GM12878 (cell line): ENCODE results near the gene RIMS3. TPM values are rescaled to one million over a fixed set of nuclear protein-coding genes. Genes with fewer than 3 reads are reported as not detected.

Source experiments
- ATAC-seq: fragments of 200-7000 bp; cut with Tn5 transposase; 3 replicates; pipeline ENCODE4 v1.9.1; 2020; ENCODE audit warnings: mild to moderate bottlenecking, moderate library complexity
- BruUV-seq: library from RNA; stranded (reverse); fragments of 400-500 nt; replicated peaks from 2 replicates; lab custom pipeline; 2021; lab: Mats Ljungman, UMichigan
- CTCF ChIA-PET: fragments of 300-600 bp; sonication (Branson Sonifier 250); formaldehyde crosslinking; extraction: SDS; loops from one replicate; lab custom pipeline; 2021; ENCODE audit warnings: inconsistent platforms; lab: Yijun Ruan, JAX
- POLR2A ChIA-PET: fragments of 350-600 bp; formaldehyde crosslinking; extraction: SDS; loops from one replicate; lab custom pipeline; 2021; ENCODE audit warnings: inconsistent platforms; lab: Charles Lee
- RAD21 ChIA-PET: fragments of 300-600 bp; sonication (Branson Sonifier 250); formaldehyde crosslinking; loops from one replicate; lab custom pipeline; 2023; ENCODE audit warnings: antibody characterized with exemption; ENCODE audit not compliant: unreplicated experiment; lab: Charles Lee
- SMC1A ChIA-PET: fragments of 300-600 bp; sonication (Branson Sonifier 250); formaldehyde crosslinking; loops from one replicate; lab custom pipeline; 2023; ENCODE audit not compliant: unreplicated experiment, uncharacterized antibody; lab: Charles Lee
- DNase-seq: peaks from one replicate; pipeline ENCODE4 v3.0.0-alpha.2; 2011; ENCODE audit warnings: low read depth, low spot score
- FAIRE-seq: peaks from 3 replicates; lab custom pipeline; 2011; peaks lifted over from hg19 to GRCh38; lab: Jason Lieb, UNC
- H2AFZ ChIP-seq: 2 replicates; pipeline ENCODE4 v1.6.0; 2011; ENCODE audit warnings: low read depth, low read length, control low read depth; ENCODE audit not compliant: control insufficient read depth
- H3K27ac ChIP-seq: 2 replicates; pipeline ENCODE4 v1.5.1; 2011; ENCODE audit warnings: control low read depth; ENCODE audit not compliant: control insufficient read depth, insufficient read depth
- H3K27me3 ChIP-seq, 2 experiments: replicated peaks in 1 of 2; 2 replicates each; pipeline versions ENCODE4 v1.6.0 to v1.6.1; 2011; ENCODE audit warnings: low read length in 1 of 2; ENCODE audit not compliant: control insufficient read depth in 2 of 2, insufficient read depth in 2 of 2
- H3K36me3 ChIP-seq, 2 experiments: 2 replicates each; pipeline ENCODE4 v1.5.1; 2011; ENCODE audit warnings: low read length in 1 of 2; ENCODE audit not compliant: control insufficient read depth in 2 of 2, insufficient read depth in 2 of 2
- H3K4me1 ChIP-seq: 2 replicates; pipeline ENCODE4 v1.6.1; 2011; ENCODE audit warnings: mild to moderate bottlenecking, low read length, moderate library complexity, mixed read lengths; ENCODE audit not compliant: control insufficient read depth, insufficient read depth
- H3K4me2 ChIP-seq: 2 replicates; pipeline ENCODE4 v1.6.0; 2011; ENCODE audit warnings: control low read depth; ENCODE audit not compliant: control insufficient read depth, insufficient read depth
- H3K4me3 ChIP-seq: fragments of 200-600 bp; sonication (generic); 2 replicates; pipeline ENCODE4 v1.5.1; 2016
- H3K79me2 ChIP-seq: 2 replicates; pipeline ENCODE4 v1.6.0; 2011; ENCODE audit warnings: low read length; ENCODE audit not compliant: control insufficient read depth, insufficient read depth
- H3K9ac ChIP-seq: 2 replicates; pipeline ENCODE4 v1.8.0; 2011; ENCODE audit warnings: low read length, control low read depth, mixed read lengths; ENCODE audit not compliant: control insufficient read depth, insufficient read depth
- H3K9me3 ChIP-seq: replicated peaks from 3 replicates; pipeline ENCODE4 v1.5.1; 2011; ENCODE audit warnings: mild to moderate bottlenecking, low read length; ENCODE audit not compliant: control insufficient read depth, insufficient read depth
- H4K20me1 ChIP-seq: 2 replicates; pipeline ENCODE4 v1.6.0; 2011; ENCODE audit not compliant: control insufficient read depth, insufficient read depth
- CBFB ChIP-seq: IDR thresholded peaks from 2 replicates; pipeline ENCODE4 v1.6.1; 2016; ENCODE audit warnings: antibody characterized with exemption, low read depth
- EED ChIP-seq: sonication (generic); IDR thresholded peaks from 2 replicates; pipeline ENCODE4 v1.6.1; 2016; ENCODE audit warnings: antibody characterized with exemption, low read depth
- FOXM1 ChIP-seq: IDR thresholded peaks from 2 replicates; pipeline ENCODE4 v1.6.1; 2012; ENCODE audit warnings: low read depth, mild to moderate bottlenecking, inconsistent platforms, low read length, moderate library complexity
- GABPA ChIP-seq: IDR thresholded peaks from 2 replicates; pipeline ENCODE4 v1.6.1; 2014; ENCODE audit warnings: antibody characterized with exemption, low read depth, mild to moderate bottlenecking, inconsistent platforms
- HDAC2 ChIP-seq: fragments of 200-600 bp; sonication (generic); IDR thresholded peaks from 2 replicates; pipeline ENCODE4 v1.6.1; 2017
- HDGF ChIP-seq: fragments of 450-650 bp; IDR thresholded peaks from 2 replicates; pipeline ENCODE4 v1.6.1; 2016; ENCODE audit warnings: antibody characterized with exemption
- IKZF1 ChIP-seq: fragments of 450-650 bp; conservative IDR thresholded peaks from 2 replicates; pipeline ENCODE4 v1.6.1; 2017; ENCODE audit warnings: antibody characterized with exemption, mild to moderate bottlenecking
- IRF4 ChIP-seq: IDR thresholded peaks from 2 replicates; pipeline ENCODE4 v1.6.1; 2011; ENCODE audit warnings: low read depth, low read length
- JUNB ChIP-seq: IDR thresholded peaks from 2 replicates; pipeline ENCODE4 v1.6.1; 2016; ENCODE audit warnings: antibody characterized with exemption, mild to moderate bottlenecking
- NFYB ChIP-seq: IDR thresholded peaks from 2 replicates; pipeline ENCODE4 v1.6.1; 2011; ENCODE audit warnings: low read depth, mild to moderate bottlenecking, low read length, improper control_type of control experiment, moderate library complexity; ENCODE audit not compliant: insufficient read depth
- PAX5 ChIP-seq: IDR thresholded peaks from 2 replicates; pipeline ENCODE4 v1.6.1; 2011; ENCODE audit warnings: low read depth, low read length, borderline replicate concordance
- PBX3 ChIP-seq: IDR thresholded peaks from 2 replicates; pipeline ENCODE4 v1.6.1; 2011; ENCODE audit warnings: mild to moderate bottlenecking, low read depth, low read length, moderate library complexity; ENCODE audit not compliant: insufficient replicate concordance
- POLR2AphosphoS5 ChIP-seq: IDR thresholded peaks from 2 replicates; pipeline ENCODE4 v1.6.1; 2011; ENCODE audit warnings: mild to moderate bottlenecking, low read length, inconsistent platforms
- POU2F2 ChIP-seq: IDR thresholded peaks from 3 replicates; pipeline ENCODE4 v1.6.1; 2011; ENCODE audit warnings: low read depth, mild to moderate bottlenecking, low read length, borderline replicate concordance
- RUNX3 ChIP-seq: IDR thresholded peaks from 2 replicates; pipeline ENCODE4 v1.6.1; 2012; ENCODE audit warnings: low read length, inconsistent platforms
- SIX5 ChIP-seq: IDR thresholded peaks from 2 replicates; pipeline ENCODE4 v1.6.1; 2011; ENCODE audit warnings: mild to moderate bottlenecking, low read depth, low read length, moderate library complexity; ENCODE audit not compliant: severe bottlenecking
- YY1 ChIP-seq: IDR thresholded peaks from 2 replicates; pipeline ENCODE4 v1.6.1; 2011; ENCODE audit warnings: low read depth, mild to moderate bottlenecking, low read length
- ZNF24 ChIP-seq: fragments of 450-650 bp; IDR thresholded peaks from 2 replicates; pipeline ENCODE4 v1.6.1; 2017; ENCODE audit warnings: antibody characterized with exemption, mild to moderate bottlenecking
- ZSCAN29 ChIP-seq: fragments of 450-650 bp; IDR thresholded peaks from 2 replicates; pipeline ENCODE4 v1.6.1; 2017; ENCODE audit warnings: mild to moderate bottlenecking, moderate library complexity
- WGBS: methylation state at CpG from one replicate; pipeline ENCODE4 v1.1.6; 2016; ENCODE audit warnings: low lambda C conversion rate; ENCODE audit not compliant: insufficient replicate concordance, insufficient coverage; ENCODE audit errors: missing lambda C conversion rate; 5-methylcytosine and 5-hydroxymethylcytosine counted together
- in situ Hi-C: fragments of 300-500 bp; cut with MboI; formaldehyde crosslinking; loops from 9 replicates; pipeline ENCODE4 v1.14.3; 2018; ENCODE audit warnings: mixed read lengths
- intact Hi-C: fragments of 100-400 bp; cut with micrococcal nuclease; formaldehyde crosslinking; loops from one replicate; pipeline ENCODE4 v1.14.2; 2022; ENCODE audit not compliant: unreplicated experiment
- polyA plus RNA-seq, 11 experiments: library from polyadenylated mRNA; depleted of rRNA in 4 of 11; unstranded in 6 of 11; stranded (reverse) in 5 of 11; fragments of >200 nt; fragmentation: Nextera tagmentation in 4 of 11; fragmentation: Illumina TruSeq in 1 of 11; extraction: Ambion mirVana in 4 of 11; extraction: Trizol in 1 of 11; gene quantifications; 1 replicate in 1 of 11; 2 replicates in 10 of 11; pipeline versions ENCODE4 v1.2.1 to v1.2.3, GENCODE V29; 2011 to 2016; ENCODE audit warnings: inconsistent platforms in 2 of 11, missing spikeins in 2 of 11, low read depth in 1 of 11
- total RNA-seq, 4 experiments: library from RNA; depleted of rRNA in 3 of 4; stranded (reverse); fragments of >200 nt in 3 of 4; fragmentation: Illumina TruSeq in 1 of 4; extraction: Trizol in 1 of 4; gene quantifications; 2 replicates each; pipeline versions ENCODE4 v1.2.1 to v1.2.3, GENCODE V29; 2013 to 2021
- TF ChIP-seq, protein P1 (sequence below): fragments of 450-650 bp; IDR thresholded peaks from 2 replicates; pipeline ENCODE4 v1.6.1; 2018; ENCODE audit warnings: mild to moderate bottlenecking, low read depth, moderate library complexity; ENCODE audit not compliant: partially characterized antibody
- TF ChIP-seq, protein P2 (sequence below): IDR thresholded peaks from 2 replicates; pipeline ENCODE4 v1.6.1; 2011; ENCODE audit warnings: borderline replicate concordance, low read depth, mild to moderate bottlenecking, moderate library complexity, low read length; ENCODE audit not compliant: insufficient read depth, poor library complexity, severe bottlenecking

RIMS3 gene
- total and polyA plus RNA-seq, 10 of the 15 experiments (the other 5 are each of a cell fraction or from before 2014, with no cell fraction given): 0.02 to 4.7 (median 0.39) TPM

DNA sequence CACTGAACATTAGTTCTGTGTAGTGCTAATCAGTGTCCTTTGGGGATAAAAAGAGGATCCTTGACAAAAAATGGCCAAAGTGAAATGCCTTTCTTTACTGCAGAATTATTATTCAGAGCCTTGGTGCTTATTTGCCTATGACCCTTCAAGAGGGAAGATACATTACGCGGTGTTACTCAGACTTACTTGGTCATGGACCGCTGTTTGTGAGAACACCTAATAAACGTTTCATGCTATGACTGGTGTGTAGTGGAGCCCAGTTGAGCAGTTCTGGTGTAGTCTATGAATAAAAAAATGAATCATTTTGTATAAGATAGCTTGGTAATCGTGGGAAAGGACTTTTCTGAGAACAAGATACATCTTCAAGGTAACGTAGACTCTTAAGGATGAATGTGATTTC lies 34.3 kb upstream of the RIMS3 start:
- WGBS: 0% methylated on average over 6 of the region's 6 CpGs
- in situ Hi-C loops: no loop called here
- DNase-seq: peak; percentile 74
- no peak for TF ChIP-seq IKZF1
- TF ChIP-seq ZNF24: no peak
- TF ChIP-seq, protein P1, sequence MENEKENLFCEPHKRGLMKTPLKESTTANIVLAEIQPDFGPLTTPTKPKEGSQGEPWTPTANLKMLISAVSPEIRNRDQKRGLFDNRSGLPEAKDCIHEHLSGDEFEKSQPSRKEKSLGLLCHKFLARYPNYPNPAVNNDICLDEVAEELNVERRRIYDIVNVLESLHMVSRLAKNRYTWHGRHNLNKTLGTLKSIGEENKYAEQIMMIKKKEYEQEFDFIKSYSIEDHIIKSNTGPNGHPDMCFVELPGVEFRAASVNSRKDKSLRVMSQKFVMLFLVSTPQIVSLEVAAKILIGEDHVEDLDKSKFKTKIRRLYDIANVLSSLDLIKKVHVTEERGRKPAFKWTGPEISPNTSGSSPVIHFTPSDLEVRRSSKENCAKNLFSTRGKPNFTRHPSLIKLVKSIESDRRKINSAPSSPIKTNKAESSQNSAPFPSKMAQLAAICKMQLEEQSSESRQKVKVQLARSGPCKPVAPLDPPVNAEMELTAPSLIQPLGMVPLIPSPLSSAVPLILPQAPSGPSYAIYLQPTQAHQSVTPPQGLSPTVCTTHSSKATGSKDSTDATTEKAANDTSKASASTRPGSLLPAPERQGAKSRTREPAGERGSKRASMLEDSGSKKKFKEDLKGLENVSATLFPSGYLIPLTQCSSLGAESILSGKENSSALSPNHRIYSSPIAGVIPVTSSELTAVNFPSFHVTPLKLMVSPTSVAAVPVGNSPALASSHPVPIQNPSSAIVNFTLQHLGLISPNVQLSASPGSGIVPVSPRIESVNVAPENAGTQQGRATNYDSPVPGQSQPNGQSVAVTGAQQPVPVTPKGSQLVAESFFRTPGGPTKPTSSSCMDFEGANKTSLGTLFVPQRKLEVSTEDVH: no peak
- peak; percentile 85 for TF ChIP-seq PAX5
- no peak for TF ChIP-seq NFYB
- 0 out of 2 replicates have a peak, but pooled peaks have one; percentile 23 for TF ChIP-seq EED
- TF ChIP-seq POU2F2: peak; percentile 77; the same call in 2 of the 3 replicates
- TF ChIP-seq, protein P2, sequence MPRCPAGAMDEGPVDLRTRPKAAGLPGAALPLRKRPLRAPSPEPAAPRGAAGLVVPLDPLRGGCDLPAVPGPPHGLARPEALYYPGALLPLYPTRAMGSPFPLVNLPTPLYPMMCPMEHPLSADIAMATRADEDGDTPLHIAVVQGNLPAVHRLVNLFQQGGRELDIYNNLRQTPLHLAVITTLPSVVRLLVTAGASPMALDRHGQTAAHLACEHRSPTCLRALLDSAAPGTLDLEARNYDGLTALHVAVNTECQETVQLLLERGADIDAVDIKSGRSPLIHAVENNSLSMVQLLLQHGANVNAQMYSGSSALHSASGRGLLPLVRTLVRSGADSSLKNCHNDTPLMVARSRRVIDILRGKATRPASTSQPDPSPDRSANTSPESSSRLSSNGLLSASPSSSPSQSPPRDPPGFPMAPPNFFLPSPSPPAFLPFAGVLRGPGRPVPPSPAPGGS: peak; percentile 49
- TF ChIP-seq YY1: no peak
- TF ChIP-seq HDAC2: no peak
- 0 out of 2 replicates have a peak, but pooled peaks have one; percentile 28 for TF ChIP-seq POLR2AphosphoS5
- TF ChIP-seq RUNX3: peak; percentile 66
- peak; percentile 85 for TF ChIP-seq JUNB
- peak; percentile 49 for TF ChIP-seq PBX3
- peak; percentile 62; the same call in 1 of the 2 replicates for TF ChIP-seq FOXM1
- no peak for TF ChIP-seq HDGF
- TF ChIP-seq GABPA: 0 out of 2 replicates have a peak, but pooled peaks have one; percentile 28
- TF ChIP-seq ZSCAN29: no peak
- no peak for TF ChIP-seq CBFB
- TF ChIP-seq IRF4: peak; percentile 79; the same call in 1 of the 2 replicates
- no peak for TF ChIP-seq SIX5

More for the DNA sequence above, 34.3 kb upstream of the RIMS3 start:
- Histone ChIP-seq H4K20me1 (no peaks in the 10 kb centered on the region), H2AFZ (no peak overlapping the region), H3K36me3 (no peaks in the 10 kb centered on the region; a peak in 1 of 4 replicates), H3K4me1 (peaks cover 69% of the 10 kb centered on the region), H3K9me3 (no peaks in the 10 kb centered on the region; the same call in 2 of the 3 replicates), H3K4me3 (peak overlapping the region; percentile 27; the same call in 1 of the 2 replicates), H3K4me2 (peak overlapping the region; percentile 86), H3K9ac (peak overlapping the region; percentile 41; the same call in 1 of the 2 replicates), H3K27ac (peak overlapping the region; percentile 77), H3K27me3 (no peaks in the 10 kb centered on the region), H3K79me2 (peaks cover 98% of the 10 kb centered on the region)
- ATAC-seq (peak; percentile 90), FAIRE-seq (no peak)
- CTCF ChIA-PET: interaction anchor here (1.0 to 7.9 kb wide), 7 partner anchors 7 to 253 kb away, joined by 3 to 51 read pairs (median 3); partner anchors contain the start of gene NFYC
- POLR2A ChIA-PET: interaction anchor here (1.3 to 12.7 kb wide), 5 partner anchors 6 to 27 kb away, joined by 4 to 244 read pairs (median 8); partner anchors contain the start of gene NFYC
- SMC1A ChIA-PET: interaction anchor here (0.7 to 7.3 kb wide), 9 partner anchors 9 to 65 kb away, joined by 3 to 108 read pairs (median 4); partner anchors contain the start of gene NFYC
- intact Hi-C loops: loop anchor here (5.0 kb wide), 1 partner anchor 63 kb away; no protein-coding TSS in a partner anchor
- RAD21 ChIA-PET: interaction anchor here (1.0 to 7.3 kb wide), 5 partner anchors 8 to 65 kb away, joined by 3 to 67 read pairs (median 14); partner anchors contain the start of gene NFYC
- BruUV-seq: no TSS peak
